Liver (tissue), 9 donors: ENCODE measurements around the gene DST. TPM values are rescaled to one million over a fixed set of nuclear protein-coding genes. Genes with fewer than 3 reads are reported as not detected.

Experiments
- DNase-seq: peaks from one replicate; pipeline ENCODE4 v3.0.0-alpha.2; 2017; ENCODE audit warnings: low spot score
- H3K27ac ChIP-seq, 2 donors: one replicate each; pipeline ENCODE4 v1.7.0; 2013; ENCODE audit warnings: inconsistent platforms in 2 of 2, low read length in 2 of 2, control low read depth in 1 of 2, low read depth in 1 of 2, mild to moderate bottlenecking in 1 of 2
- H3K27me3 ChIP-seq, 4 donors: one replicate each; pipeline versions ENCODE4 v1.6.1 to v1.7.0; 2013; ENCODE audit warnings: low read length in 3 of 4, inconsistent platforms in 1 of 4, mild to moderate bottlenecking in 1 of 4, moderate library complexity in 1 of 4; ENCODE audit not compliant: control insufficient read depth in 4 of 4, insufficient read depth in 4 of 4
- H3K36me3 ChIP-seq, 4 donors: one replicate each; pipeline versions ENCODE4 v1.6.1 to v1.7.0; 2013; ENCODE audit warnings: low read length in 3 of 4, mild to moderate bottlenecking in 3 of 4, low read depth in 1 of 4, moderate library complexity in 1 of 4; ENCODE audit not compliant: control insufficient read depth in 4 of 4, insufficient read depth in 3 of 4
- H3K4me1 ChIP-seq, 4 donors: one replicate each; pipeline versions ENCODE4 v1.6.1 to v1.7.0; 2013; ENCODE audit warnings: low read length in 3 of 4, mild to moderate bottlenecking in 3 of 4, moderate library complexity in 1 of 4; ENCODE audit not compliant: control insufficient read depth in 4 of 4, insufficient read depth in 4 of 4
- H3K4me3 ChIP-seq, 3 donors: one replicate each; pipeline versions ENCODE4 v1.6.1 to v1.7.0; 2013; ENCODE audit warnings: low read length in 3 of 3, control low read depth in 1 of 3, low read depth in 1 of 3, mild to moderate bottlenecking in 1 of 3
- H3K9ac ChIP-seq, 2 donors: one replicate each; pipeline ENCODE4 v1.7.0; 2013; ENCODE audit warnings: low read length in 2 of 2, mild to moderate bottlenecking in 2 of 2, moderate library complexity in 2 of 2, control low read depth in 1 of 2, low read depth in 1 of 2
- H3K9me3 ChIP-seq, 4 donors: one replicate each; pipeline versions ENCODE4 v1.6.1 to v1.7.0; 2013; ENCODE audit warnings: low read length in 3 of 4; ENCODE audit not compliant: control insufficient read depth in 4 of 4
- ATF3 ChIP-seq: IDR thresholded peaks from 2 replicates; pipeline ENCODE4 v1.6.1; 2016; ENCODE audit warnings: antibody characterized with exemption
- CTCF ChIP-seq: fragments of 150-350 bp; IDR thresholded peaks from 2 replicates; pipeline ENCODE4 v1.5.1; 2017; ENCODE audit warnings: improper control_type of control experiment, low read depth, low read length; ENCODE audit not compliant: missing input control
- EGR1 ChIP-seq, 2 donors: IDR thresholded peaks; 2 replicates each; pipeline ENCODE4 v1.6.1; 2016 to 2018; ENCODE audit warnings: antibody characterized with exemption in 2 of 2, low read depth in 2 of 2
- FOXA1 ChIP-seq: IDR thresholded peaks from 2 replicates; pipeline ENCODE4 v1.6.1; 2016; ENCODE audit warnings: antibody characterized with exemption
- FOXA2 ChIP-seq: IDR thresholded peaks from 2 replicates; pipeline ENCODE4 v1.6.1; 2016; ENCODE audit warnings: antibody characterized with exemption
- GABPA ChIP-seq, 2 donors: IDR thresholded peaks in 1 of 2; conservative IDR thresholded peaks in 1 of 2; 2 replicates each; pipeline ENCODE4 v1.6.1; 2016; ENCODE audit warnings: antibody characterized with exemption in 2 of 2, mild to moderate bottlenecking in 1 of 2, moderate library complexity in 1 of 2
- HNF4A ChIP-seq, 2 donors: conservative IDR thresholded peaks; 2 replicates each; pipeline ENCODE4 v1.6.1; 2016; ENCODE audit warnings: antibody characterized with exemption in 2 of 2, mild to moderate bottlenecking in 2 of 2
- HNF4G ChIP-seq: IDR thresholded peaks from 2 replicates; pipeline ENCODE4 v1.6.1; 2016; ENCODE audit warnings: antibody characterized with exemption
- JUND ChIP-seq, 2 donors: IDR thresholded peaks; 2 replicates each; pipeline ENCODE4 v1.6.1; 2016; ENCODE audit warnings: antibody characterized with exemption in 2 of 2
- MAX ChIP-seq: IDR thresholded peaks from 2 replicates; pipeline ENCODE4 v1.6.1; 2016; ENCODE audit warnings: antibody characterized with exemption
- NR2F2 ChIP-seq: IDR thresholded peaks from 2 replicates; pipeline ENCODE4 v1.6.1; 2016; ENCODE audit warnings: antibody characterized with exemption
- RAD21 ChIP-seq, 2 donors: IDR thresholded peaks; 2 replicates each; pipeline ENCODE4 v1.6.1; 2016; ENCODE audit warnings: antibody characterized with exemption in 2 of 2, mild to moderate bottlenecking in 2 of 2
- REST ChIP-seq: IDR thresholded peaks from 2 replicates; pipeline ENCODE4 v1.6.1; 2016; ENCODE audit warnings: antibody characterized with exemption, mild to moderate bottlenecking
- RXRA ChIP-seq, 2 donors: IDR thresholded peaks; 2 replicates each; pipeline ENCODE4 v1.6.1; 2017 to 2018; ENCODE audit warnings: antibody characterized with exemption in 2 of 2, mild to moderate bottlenecking in 1 of 2
- SP1 ChIP-seq: IDR thresholded peaks from 2 replicates; pipeline ENCODE4 v1.6.1; 2018; ENCODE audit warnings: antibody characterized with exemption, mild to moderate bottlenecking
- TAF1 ChIP-seq: conservative IDR thresholded peaks from 2 replicates; pipeline ENCODE4 v1.6.1; 2016; ENCODE audit warnings: antibody characterized with exemption, mild to moderate bottlenecking
- YY1 ChIP-seq: IDR thresholded peaks from 2 replicates; pipeline ENCODE4 v1.6.1; 2016; ENCODE audit warnings: antibody characterized with exemption, mild to moderate bottlenecking
- ZBTB33 ChIP-seq: IDR thresholded peaks from 2 replicates; pipeline ENCODE4 v1.6.1; 2016; ENCODE audit warnings: antibody characterized with exemption
- WGBS: extraction: QIAGEN DNeasy Blood & Tissue Kit; methylation state at CpG from one replicate; pipeline ENCODE4 v1.1.7; 2013; 5-methylcytosine and 5-hydroxymethylcytosine counted together
- polyA plus RNA-seq, 2 donors: library from polyadenylated mRNA; stranded (reverse) in 1 of 2; unstranded in 1 of 2; fragments of 200-250 nt in 1 of 2; fragments of >200 nt in 1 of 2; fragmentation: Nextera tagmentation in 1 of 2; extraction: Ambion mirVana in 1 of 2; gene quantifications; one replicate each; pipeline versions ENCODE4 v1.2.1 to v1.2.3, GENCODE V29; 2013 to 2015
- total RNA-seq, 2 donors: library from RNA; depleted of rRNA; stranded (reverse); fragments of >200 nt; gene quantifications; one replicate each; pipeline ENCODE4 v1.2.3, GENCODE V29; 2014
- donor health status: healthy.
- donor health status: healthy.
- donor health status: healthy.
- donor health status: healthy.
- donor health status: healthy.

DST gene
- total and polyA plus RNA-seq, 4 donors: 30.5 to 234 (median 86.7) TPM

GRCh38 chr6:56537223-56537770 lies 105.4 kb downstream of the DST start:
- no peaks in the 10 kb centered on the region for H3K27me3 ChIP-seq
- no peaks in the 10 kb centered on the region for H3K9me3 ChIP-seq
- H3K27ac ChIP-seq: no peak overlapping the region
- H3K36me3 ChIP-seq: peaks cover 2 to 34% (median 23%) of the 10 kb centered on the region in 4 donors
- peaks cover 3 to 26% (median 17%) of the 10 kb centered on the region in 4 donors for H3K4me1 ChIP-seq
- no peak for DNase-seq
- H3K9ac ChIP-seq: no peak overlapping the region
- TF ChIP-seq NR2F2 (no peak), FOXA2 (no peak), MAX (no peak), HNF4G (no peak), SP1 (no peak), RXRA (IDR thresholded peaks at IDR 0.05) (no peak), TAF1 (no peak), EGR1 (IDR thresholded peaks at IDR 0.05; ENCODE audit: low read depth in 2 of 2) (no peak), JUND (IDR thresholded peaks at IDR 0.05) (no peak), FOXA1 (no peak), HNF4A (conservative IDR thresholded peaks at IDR 0.05) (no peak), YY1 (no peak), REST (no peak), ZBTB33 (no peak), CTCF (no peak), RAD21 (IDR thresholded peaks at IDR 0.05) (no peak), GABPA (IDR thresholded peaks at IDR 0.05 in 1 of 2, conservative IDR thresholded peaks at IDR 0.05 in 1 of 2) (no peak)
- H3K4me3 ChIP-seq: no peak overlapping the region

GRCh38 chr6:56536536-56536935 lies 106.2 kb downstream of the DST start:
- Histone ChIP-seq H3K36me3 (peaks cover 3 to 42% (median 30%) of the 10 kb centered on the region in 4 donors), H3K9me3 (no peaks in the 10 kb centered on the region), H3K4me3 (no peak overlapping the region), H3K9ac (no peak overlapping the region), H3K27me3 (no peaks in the 10 kb centered on the region), H3K27ac (no peak overlapping the region), H3K4me1 (peaks cover 3 to 23% (median 16%) of the 10 kb centered on the region in 4 donors)
- 84% methylated on average over 2 of the region's 2 CpGs for WGBS
- no peak for DNase-seq
- no peak for TF ChIP-seq RAD21 (IDR thresholded peaks at IDR 0.05)
- no peak for TF ChIP-seq MAX
- no peak for TF ChIP-seq GABPA (IDR thresholded peaks at IDR 0.05 in 1 of 2, conservative IDR thresholded peaks at IDR 0.05 in 1 of 2)
- no peak for TF ChIP-seq REST
- no peak for TF ChIP-seq FOXA2
- no peak for TF ChIP-seq ZBTB33
- TF ChIP-seq ATF3: no peak
- TF ChIP-seq TAF1: no peak
- no peak for TF ChIP-seq HNF4G
- no peak for TF ChIP-seq HNF4A (conservative IDR thresholded peaks at IDR 0.05)
- TF ChIP-seq RXRA (IDR thresholded peaks at IDR 0.05): no peak
